NCI-H748 (cell line): ENCODE measurements around the gene PKD2.
"Not testable (repeated sequence)": the region's sequence is repeated elsewhere in the genome, so short reads cannot be mapped to it uniquely, and the experiment has no call there.

Experiments
- DNase-seq: peaks from one replicate; lab custom pipeline; 2025; ENCODE audit not compliant: unreplicated experiment; lab: John Stamatoyannopoulos, UW

The PKD2 gene

GRCh38 chr4:88063634-88064296 lies 56.3 kb downstream of the PKD2 start:
- DNase-seq: no peak

GRCh38 chr4:88064410-88064809 lies 57.0 kb downstream of the PKD2 start:
- no peak for DNase-seq

- no peak for DNase-seq
These were observed 62.6 kb downstream of the PKD2 start for GRCh38 chr4:88070031-88070430.

GRCh38 chr4:88075336-88075735 lies 67.9 kb downstream of the PKD2 start:
- DNase-seq: no peak

- DNase-seq: no peak
These were observed 70.6 kb downstream of the PKD2 start for GRCh38 chr4:88077911-88078524.

- no peak for DNase-seq
These were observed 71.1 kb downstream of the PKD2 start for GRCh38 chr4:88078579-88078978.

GRCh38 chr4:88080626-88081025 lies 73.2 kb downstream of the PKD2 start:
- no peak for DNase-seq

GRCh38 chr4:88087004-88087403 lies 79.6 kb downstream of the PKD2 start:
- no peak for DNase-seq

- DNase-seq: no peak
These were observed 83.5 kb downstream of the PKD2 start for GRCh38 chr4:88090898-88091297.

- no peak for DNase-seq
These were observed 83.9 kb downstream of the PKD2 start for GRCh38 chr4:88091378-88091777.

- no peak for DNase-seq
These were observed 86.4 kb downstream of the PKD2 start for GRCh38 chr4:88093874-88094273.

GRCh38 chr4:88097301-88097700 lies 89.9 kb downstream of the PKD2 start:
- peak; percentile 2 for DNase-seq

- no peak for DNase-seq
These were observed 90.3 kb downstream of the PKD2 start for GRCh38 chr4:88097781-88098180.

- no peak for DNase-seq
These were observed 91.7 kb downstream of the PKD2 start for GRCh38 chr4:88098993-88099752.

GRCh38 chr4:88101165-88101564 lies 93.7 kb downstream of the PKD2 start:
- DNase-seq: no peak

GRCh38 chr4:88102026-88102425 lies 94.6 kb downstream of the PKD2 start:
- DNase-seq: no peak

- peak; percentile 12 for DNase-seq
These were observed 97.6 kb downstream of the PKD2 start for GRCh38 chr4:88104902-88105610.

GRCh38 chr4:88106205-88106604 lies 98.8 kb downstream of the PKD2 start:
- no peak for DNase-seq

GRCh38 chr4:88107406-88108107 lies 100.1 kb downstream of the PKD2 start:
- no peak for DNase-seq

GRCh38 chr4:88108108-88108465 lies 100.7 kb downstream of the PKD2 start:
- not testable (repeated sequence) for DNase-seq

GRCh38 chr4:88108747-88109122 lies 101.3 kb downstream of the PKD2 start:
- DNase-seq: no peak
